HG02571 (cell line): ENCODE data around the gene CDK14.
A peak's percentile ranks its signal among the peaks of the same experiment; 100 is the strongest.

Experiments used
- ATAC-seq: cut with Tn5 transposase; IDR thresholded peaks from one replicate; pipeline ENCODE4 v1.9.1; 2021; ENCODE audit warnings: mild to moderate bottlenecking, moderate library complexity; ENCODE audit not compliant: unreplicated experiment

CDK14 gene

GRCh38 chr7:90595801-90596670 is at the start of gene CDK14:
CDK14 (plus strand) TSS chr7:90596321; CDS start chr7:90596628, 307 bp downstream.
- ATAC-seq, result peak; percentile 49

GRCh38 chr7:90551036-90551435 is 45.1 kb upstream of the CDK14 start:
- ATAC-seq, result no peak

DNA sequence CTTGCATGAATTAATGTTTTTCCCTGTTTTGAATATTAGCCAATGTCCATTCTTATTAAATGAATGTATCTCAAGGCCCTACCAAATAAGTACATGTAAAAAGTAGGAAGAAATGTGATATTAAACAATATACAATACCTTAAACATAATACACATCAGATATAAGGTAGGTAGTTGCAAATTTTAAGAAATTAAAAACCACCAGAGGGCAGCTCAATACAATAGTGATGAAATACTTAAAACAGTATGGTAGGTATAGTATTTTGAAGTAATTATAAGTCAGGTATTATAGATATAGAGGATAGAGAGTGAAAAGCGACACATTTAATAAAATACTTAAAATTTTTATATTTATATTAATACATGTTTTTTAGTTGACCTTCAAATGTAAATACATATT is 43.6 kb upstream of the CDK14 start:
- ATAC-seq, result no peak

GRCh38 chr7:90560730-90561129 is 35.4 kb upstream of the CDK14 start:
- no peak for ATAC-seq

DNA sequence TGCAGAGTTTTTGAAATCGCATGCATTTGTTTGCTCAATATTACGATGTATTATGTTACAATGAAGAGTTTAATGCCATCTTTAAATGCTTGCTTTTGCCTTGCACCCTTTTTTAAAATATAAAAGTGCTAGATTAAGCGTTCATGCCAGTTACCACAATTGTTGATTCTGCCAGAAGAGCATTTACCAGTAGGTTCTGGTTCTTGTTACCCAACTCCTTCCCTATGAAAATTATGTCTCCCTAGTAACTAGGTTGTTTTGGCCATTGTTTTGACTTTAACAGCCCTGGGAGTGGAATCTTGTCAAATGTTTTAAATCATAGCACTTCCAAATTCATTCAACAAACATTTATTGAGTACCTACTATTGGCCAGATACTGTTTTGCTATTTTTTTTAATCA is 32.8 kb upstream of the CDK14 start:
- ATAC-seq, result no peak

DNA sequence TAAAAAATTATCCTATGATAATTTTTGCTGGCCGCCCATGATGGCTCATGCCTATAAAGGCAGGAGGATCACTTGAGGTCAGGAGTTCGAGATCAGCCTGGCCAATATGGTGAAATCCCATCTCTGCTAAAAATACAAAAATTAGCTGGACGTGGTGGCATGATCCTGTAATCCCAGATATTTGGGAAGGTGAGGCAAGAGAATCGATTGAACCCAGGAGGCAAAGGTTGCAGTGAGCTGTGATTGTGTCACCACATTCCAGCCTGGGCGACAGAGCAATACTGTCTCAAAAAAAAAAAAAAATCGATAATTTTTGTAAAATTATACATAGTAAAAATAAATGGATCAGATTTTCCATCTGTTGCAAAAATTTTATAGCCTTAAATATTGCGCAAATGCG is 31.7 kb upstream of the CDK14 start:
- ATAC-seq, result no peak

GRCh38 chr7:90568213-90568612 is 27.9 kb upstream of the CDK14 start:
- no peak for ATAC-seq

GRCh38 chr7:90569368-90569767 is 26.8 kb upstream of the CDK14 start:
- ATAC-seq, result no peak

DNA sequence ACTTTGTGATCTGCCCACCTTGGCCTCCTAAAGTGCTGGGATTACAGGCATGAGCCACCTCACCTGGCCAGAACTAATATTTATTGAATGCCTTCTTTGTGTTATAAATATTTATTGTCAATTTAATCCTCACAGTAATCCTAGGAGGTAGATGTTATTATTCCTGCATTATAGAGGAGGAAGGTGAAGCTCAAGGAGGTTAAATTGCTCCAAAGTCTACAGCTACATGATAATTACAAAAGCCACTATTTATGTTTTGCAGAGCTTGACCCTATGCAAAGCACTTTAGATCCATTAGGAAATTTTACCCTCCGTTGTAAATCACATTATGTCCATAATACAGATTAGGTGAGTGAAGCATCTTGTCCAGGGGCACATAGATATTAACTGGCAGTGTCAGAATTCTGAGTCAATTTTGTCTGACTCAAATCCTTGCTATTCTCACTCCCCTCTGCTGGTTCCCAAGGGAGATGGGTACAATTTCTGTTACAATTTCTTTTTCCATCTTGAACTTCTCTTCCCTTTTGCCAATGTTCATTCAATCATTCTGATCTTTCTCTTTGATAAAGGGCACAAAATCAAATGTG is 25.7 kb upstream of the CDK14 start:
- no peak for ATAC-seq

GRCh38 chr7:90574146-90574819 is 21.8 kb upstream of the CDK14 start:
- ATAC-seq, result no peak

- ATAC-seq, result no peak
Measured at GRCh38 chr7:90574820-90575187, 21.3 kb upstream of the CDK14 start.

- ATAC-seq, result no peak
Measured at GRCh38 chr7:90579181-90579688, 16.9 kb upstream of the CDK14 start.

- no peak for ATAC-seq
Measured at GRCh38 chr7:90580051-90580450, 16.1 kb upstream of the CDK14 start.

DNA sequence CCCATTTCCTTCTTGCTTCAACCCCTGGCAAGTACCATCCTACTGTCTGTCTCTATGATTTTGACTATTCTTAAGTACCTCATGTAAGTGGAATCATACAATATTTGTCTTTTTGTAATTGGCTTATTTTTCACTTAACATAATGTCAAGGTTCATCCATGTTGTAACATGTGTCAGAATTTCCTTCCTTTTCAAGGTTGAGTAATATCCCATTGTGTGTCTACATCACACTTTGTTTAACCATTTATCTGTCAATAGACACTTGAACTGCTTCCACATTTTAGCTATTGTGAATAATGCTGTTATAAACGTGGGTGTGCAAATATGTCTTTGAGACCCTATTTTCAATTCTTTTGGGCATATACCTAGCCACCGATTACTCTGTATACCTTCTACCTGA is 14.0 kb upstream of the CDK14 start:
- no peak for ATAC-seq

- no peak for ATAC-seq
Measured at GRCh38 chr7:90584378-90584777, 11.7 kb upstream of the CDK14 start.

GRCh38 chr7:90586091-90586490 is 10.0 kb upstream of the CDK14 start:
- no peak for ATAC-seq

DNA sequence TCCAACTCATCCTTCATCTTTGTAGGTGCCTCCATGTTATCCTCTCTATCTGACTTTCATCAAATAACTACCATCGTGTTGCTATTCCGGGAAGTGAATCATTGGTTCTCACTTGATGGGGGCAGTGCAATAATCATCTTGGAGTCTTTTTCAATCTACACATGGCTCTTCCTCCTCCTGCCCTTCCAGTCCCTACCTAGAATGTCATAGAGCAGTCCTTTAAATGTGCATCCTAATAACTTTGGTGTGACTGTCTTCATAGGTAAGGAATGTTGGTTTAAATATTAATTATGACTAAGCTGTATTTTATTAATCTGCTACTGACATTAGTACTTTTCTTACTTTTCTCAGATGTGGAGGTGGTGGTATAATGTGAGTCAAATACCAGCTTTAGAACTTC is 8.4 kb upstream of the CDK14 start:
- no peak for ATAC-seq

DNA sequence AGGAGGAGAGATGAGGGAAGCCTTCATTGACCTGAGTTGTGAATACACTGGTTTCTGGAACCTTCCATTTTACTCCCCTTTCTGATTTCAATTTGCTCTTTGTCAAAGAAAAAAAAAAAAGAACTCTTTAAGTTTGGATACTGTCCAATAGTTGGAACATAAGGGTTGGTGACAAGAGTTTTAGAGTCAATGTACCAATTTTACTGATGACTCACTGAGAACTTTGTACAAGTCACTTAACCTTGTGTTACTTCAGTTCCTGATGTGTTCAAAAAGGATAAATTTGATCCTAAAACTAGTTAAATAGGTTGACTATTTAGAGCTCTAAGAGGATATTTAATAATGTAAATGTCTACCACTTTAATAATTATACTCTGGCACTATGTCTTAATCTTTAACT is 4.1 kb upstream of the CDK14 start:
- no peak for ATAC-seq

DNA sequence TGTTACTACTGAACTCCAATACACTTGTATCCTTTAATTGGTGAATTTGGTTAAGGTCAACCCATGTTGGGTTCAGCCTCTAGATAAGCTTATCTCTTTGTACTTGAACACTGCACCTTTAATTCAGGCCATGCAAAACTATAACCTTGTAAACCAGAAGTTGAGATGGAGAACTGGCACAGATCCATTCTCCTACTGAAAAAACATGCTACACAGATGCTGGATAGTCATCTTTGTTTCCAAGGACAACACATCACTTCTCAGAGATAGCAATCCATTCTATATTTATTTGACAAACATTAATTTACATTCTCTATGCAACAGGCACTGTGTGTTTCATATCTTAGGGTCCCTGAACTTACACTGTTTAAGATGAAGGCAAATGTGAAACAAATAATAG is 2.9 kb upstream of the CDK14 start:
- ATAC-seq, result no peak

DNA sequence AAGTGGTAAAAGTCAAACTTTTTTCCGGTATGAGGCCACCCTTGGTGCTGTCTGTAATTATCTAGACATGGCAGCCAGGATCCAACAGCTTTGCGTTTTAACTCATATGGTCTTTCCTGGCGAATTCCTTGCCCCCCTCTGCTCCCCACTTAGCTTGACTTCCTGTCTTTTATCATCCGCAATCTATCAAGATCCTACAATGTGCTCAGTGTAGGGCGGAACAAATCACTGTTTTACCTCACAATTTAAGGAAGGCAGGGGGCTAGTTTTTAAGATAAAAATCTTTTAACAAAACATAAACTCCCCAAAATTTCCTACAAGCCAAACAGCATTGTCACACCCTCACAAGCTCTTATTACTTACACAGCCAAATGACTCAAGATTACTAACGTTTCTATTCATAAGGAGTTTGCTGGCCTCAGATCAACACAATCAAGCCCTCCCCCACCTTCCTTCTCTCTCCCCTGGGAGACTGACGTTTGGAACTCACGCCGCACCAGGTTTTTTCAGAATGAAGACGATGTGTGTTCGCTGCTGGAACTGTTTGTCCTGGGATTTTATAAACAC is 1.3 kb upstream of the CDK14 start:
- no peak for ATAC-seq

DNA sequence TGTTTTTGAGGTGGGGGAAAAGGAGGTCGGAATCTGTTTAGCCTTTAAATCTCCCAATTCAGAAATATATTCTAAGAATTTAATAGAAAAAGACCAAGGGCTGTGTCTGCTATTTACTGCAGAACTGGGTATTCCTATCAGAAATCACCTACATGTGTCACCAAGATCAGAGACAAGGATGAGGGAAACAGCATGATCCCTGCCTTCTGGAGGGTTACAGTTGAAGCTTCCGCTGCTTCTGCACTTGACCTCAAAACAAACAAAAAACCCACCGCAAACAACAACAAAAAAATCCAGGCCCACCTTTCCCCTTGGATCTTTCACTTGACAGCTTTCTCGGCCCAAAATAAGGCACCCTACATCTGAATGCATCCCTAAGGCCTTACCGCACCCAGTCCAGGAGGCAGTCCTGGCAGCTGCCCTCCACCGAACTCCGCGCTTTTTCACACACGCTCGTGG is 750 bp upstream of the CDK14 start:
- ATAC-seq, result no peak
